T follicular helper cell (primary cell): ENCODE measurements around the gene PDHB.

Source experiments
- DNase-seq: peaks from one replicate; pipeline ENCODE4 v3.0.0-alpha.2; 2020; ENCODE audit warnings: low read depth

PDHB gene

GRCh38 chr3:58398669-58399333 is 34.8 kb downstream of the PDHB start:
- no peak for DNase-seq

- DNase-seq, result no peak
Observed at GRCh38 chr3:58394339-58394738, 39.3 kb downstream of the PDHB start.

GRCh38 chr3:58392181-58392580 is 41.5 kb downstream of the PDHB start:
- DNase-seq, result no peak

GRCh38 chr3:58391156-58391865 is 42.3 kb downstream of the PDHB start:
- DNase-seq, result no peak

GRCh38 chr3:58388550-58389091 is 45.0 kb downstream of the PDHB start:
- no peak for DNase-seq

- DNase-seq, result no peak
Observed at GRCh38 chr3:58387650-58388546, 45.7 kb downstream of the PDHB start.

- no peak for DNase-seq
Observed at GRCh38 chr3:58386626-58387365, 46.8 kb downstream of the PDHB start.

GRCh38 chr3:58384381-58385090 is 49.1 kb downstream of the PDHB start:
- DNase-seq, result no peak

GRCh38 chr3:58383904-58384303 is 49.7 kb downstream of the PDHB start:
- DNase-seq, result no peak

- DNase-seq, result no peak
Observed at GRCh38 chr3:58383476-58383875, 50.2 kb downstream of the PDHB start.

- no peak for DNase-seq
Observed at GRCh38 chr3:58379351-58380073, 54.1 kb downstream of the PDHB start.

- no peak for DNase-seq
Observed at GRCh38 chr3:58377750-58378149, 55.9 kb downstream of the PDHB start.
